Transverse colon (tissue), 3 donors: Measurements from ENCODE around the gene PAIP1.

Experiments used
- EP300 ChIP-seq: sonication (generic); formaldehyde crosslinking; IDR thresholded peaks from one replicate; pipeline ENCODE4 v1.6.1; 2017; ENCODE audit warnings: antibody characterized with exemption, low read depth
- POLR2A ChIP-seq: fragments of 450-650 bp; IDR thresholded peaks from one replicate; pipeline ENCODE4 v1.6.1; 2016; ENCODE audit warnings: antibody characterized with exemption, mild to moderate bottlenecking, moderate library complexity
- TF ChIP-seq, protein P1 (sequence below), 5 experiments: fragments of 200-600 bp in 3 of 5; fragments of 450-650 bp in 2 of 5; sonication (generic) in 3 of 5; IDR thresholded peaks; 1 replicate in 2 of 5; 2 replicates in 3 of 5; pipeline ENCODE4 v1.5.1; 2016 to 2017; ENCODE audit warnings: antibody characterized with exemption in 5 of 5, inconsistent platforms in 3 of 5, mild to moderate bottlenecking in 2 of 5, moderate library complexity in 1 of 5

DNA sequence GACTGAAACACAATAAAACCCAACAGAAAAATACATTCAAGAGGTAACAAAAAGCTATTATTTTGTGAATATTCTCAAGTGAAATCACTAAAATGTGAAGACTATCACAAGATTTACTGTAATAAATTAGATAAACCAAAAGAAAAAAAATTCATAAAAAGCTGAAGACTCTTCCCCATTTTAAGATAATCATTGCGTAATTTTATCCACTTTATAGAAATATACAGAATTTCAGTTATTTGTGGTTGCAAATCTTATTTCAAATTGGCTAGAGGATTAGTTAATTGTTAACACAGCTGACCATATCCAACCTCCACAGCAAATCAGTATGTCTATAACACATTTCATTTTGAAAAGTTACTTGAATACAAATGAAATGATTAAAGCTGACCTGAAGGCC lies 65.6 kb downstream of the PAIP1 start:
- no peak for TF ChIP-seq POLR2A
- TF ChIP-seq EP300 = no peak
- TF ChIP-seq, protein P1, sequence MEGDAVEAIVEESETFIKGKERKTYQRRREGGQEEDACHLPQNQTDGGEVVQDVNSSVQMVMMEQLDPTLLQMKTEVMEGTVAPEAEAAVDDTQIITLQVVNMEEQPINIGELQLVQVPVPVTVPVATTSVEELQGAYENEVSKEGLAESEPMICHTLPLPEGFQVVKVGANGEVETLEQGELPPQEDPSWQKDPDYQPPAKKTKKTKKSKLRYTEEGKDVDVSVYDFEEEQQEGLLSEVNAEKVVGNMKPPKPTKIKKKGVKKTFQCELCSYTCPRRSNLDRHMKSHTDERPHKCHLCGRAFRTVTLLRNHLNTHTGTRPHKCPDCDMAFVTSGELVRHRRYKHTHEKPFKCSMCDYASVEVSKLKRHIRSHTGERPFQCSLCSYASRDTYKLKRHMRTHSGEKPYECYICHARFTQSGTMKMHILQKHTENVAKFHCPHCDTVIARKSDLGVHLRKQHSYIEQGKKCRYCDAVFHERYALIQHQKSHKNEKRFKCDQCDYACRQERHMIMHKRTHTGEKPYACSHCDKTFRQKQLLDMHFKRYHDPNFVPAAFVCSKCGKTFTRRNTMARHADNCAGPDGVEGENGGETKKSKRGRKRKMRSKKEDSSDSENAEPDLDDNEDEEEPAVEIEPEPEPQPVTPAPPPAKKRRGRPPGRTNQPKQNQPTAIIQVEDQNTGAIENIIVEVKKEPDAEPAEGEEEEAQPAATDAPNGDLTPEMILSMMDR (IDR thresholded peaks at IDR 0.05) = no peak
